HL-60 (cell line): ENCODE results near the gene GSK3A.

Experiments used
- GABPA ChIP-seq: IDR thresholded peaks from 2 replicates; pipeline ENCODE4 v1.6.1; 2012; ENCODE audit warnings: low read depth
- POLR2AphosphoS5 ChIP-seq: IDR thresholded peaks from 2 replicates; pipeline ENCODE4 v1.6.1; 2012; ENCODE audit warnings: low read depth
- TF ChIP-seq, protein P1 (sequence below): IDR thresholded peaks from one replicate; pipeline ENCODE4 v1.5.1; 2011; ENCODE audit warnings: low read length, control low read depth, inconsistent platforms; ENCODE audit not compliant: insufficient read depth
- TF ChIP-seq, protein P2 (sequence below): IDR thresholded peaks from 2 replicates; pipeline ENCODE4 v1.6.1; 2012; ENCODE audit warnings: low read depth; ENCODE audit not compliant: insufficient replicate concordance

DNA sequence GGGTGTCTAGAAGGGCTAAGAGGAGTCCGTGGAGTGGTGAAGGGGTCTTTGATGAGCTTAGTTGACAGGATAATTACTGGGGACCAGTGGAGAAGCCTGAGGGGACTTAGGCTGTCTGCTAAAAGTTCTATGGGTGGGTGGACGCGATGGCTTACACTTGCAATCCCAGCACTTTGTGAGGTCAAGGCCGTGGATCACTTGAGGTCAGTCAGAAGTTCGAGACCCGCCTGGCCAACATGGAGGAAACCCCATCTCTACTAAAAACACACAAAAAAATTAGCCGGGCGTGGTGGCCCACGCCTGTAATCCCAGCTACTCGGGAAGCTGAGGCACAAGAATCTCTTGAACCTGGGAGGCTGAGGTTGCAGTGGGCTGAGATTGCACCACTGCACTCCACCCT is 2.8 kb upstream of the GSK3A start:
- TF ChIP-seq, protein P1, sequence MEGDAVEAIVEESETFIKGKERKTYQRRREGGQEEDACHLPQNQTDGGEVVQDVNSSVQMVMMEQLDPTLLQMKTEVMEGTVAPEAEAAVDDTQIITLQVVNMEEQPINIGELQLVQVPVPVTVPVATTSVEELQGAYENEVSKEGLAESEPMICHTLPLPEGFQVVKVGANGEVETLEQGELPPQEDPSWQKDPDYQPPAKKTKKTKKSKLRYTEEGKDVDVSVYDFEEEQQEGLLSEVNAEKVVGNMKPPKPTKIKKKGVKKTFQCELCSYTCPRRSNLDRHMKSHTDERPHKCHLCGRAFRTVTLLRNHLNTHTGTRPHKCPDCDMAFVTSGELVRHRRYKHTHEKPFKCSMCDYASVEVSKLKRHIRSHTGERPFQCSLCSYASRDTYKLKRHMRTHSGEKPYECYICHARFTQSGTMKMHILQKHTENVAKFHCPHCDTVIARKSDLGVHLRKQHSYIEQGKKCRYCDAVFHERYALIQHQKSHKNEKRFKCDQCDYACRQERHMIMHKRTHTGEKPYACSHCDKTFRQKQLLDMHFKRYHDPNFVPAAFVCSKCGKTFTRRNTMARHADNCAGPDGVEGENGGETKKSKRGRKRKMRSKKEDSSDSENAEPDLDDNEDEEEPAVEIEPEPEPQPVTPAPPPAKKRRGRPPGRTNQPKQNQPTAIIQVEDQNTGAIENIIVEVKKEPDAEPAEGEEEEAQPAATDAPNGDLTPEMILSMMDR, result no peak
- TF ChIP-seq, protein P2, sequence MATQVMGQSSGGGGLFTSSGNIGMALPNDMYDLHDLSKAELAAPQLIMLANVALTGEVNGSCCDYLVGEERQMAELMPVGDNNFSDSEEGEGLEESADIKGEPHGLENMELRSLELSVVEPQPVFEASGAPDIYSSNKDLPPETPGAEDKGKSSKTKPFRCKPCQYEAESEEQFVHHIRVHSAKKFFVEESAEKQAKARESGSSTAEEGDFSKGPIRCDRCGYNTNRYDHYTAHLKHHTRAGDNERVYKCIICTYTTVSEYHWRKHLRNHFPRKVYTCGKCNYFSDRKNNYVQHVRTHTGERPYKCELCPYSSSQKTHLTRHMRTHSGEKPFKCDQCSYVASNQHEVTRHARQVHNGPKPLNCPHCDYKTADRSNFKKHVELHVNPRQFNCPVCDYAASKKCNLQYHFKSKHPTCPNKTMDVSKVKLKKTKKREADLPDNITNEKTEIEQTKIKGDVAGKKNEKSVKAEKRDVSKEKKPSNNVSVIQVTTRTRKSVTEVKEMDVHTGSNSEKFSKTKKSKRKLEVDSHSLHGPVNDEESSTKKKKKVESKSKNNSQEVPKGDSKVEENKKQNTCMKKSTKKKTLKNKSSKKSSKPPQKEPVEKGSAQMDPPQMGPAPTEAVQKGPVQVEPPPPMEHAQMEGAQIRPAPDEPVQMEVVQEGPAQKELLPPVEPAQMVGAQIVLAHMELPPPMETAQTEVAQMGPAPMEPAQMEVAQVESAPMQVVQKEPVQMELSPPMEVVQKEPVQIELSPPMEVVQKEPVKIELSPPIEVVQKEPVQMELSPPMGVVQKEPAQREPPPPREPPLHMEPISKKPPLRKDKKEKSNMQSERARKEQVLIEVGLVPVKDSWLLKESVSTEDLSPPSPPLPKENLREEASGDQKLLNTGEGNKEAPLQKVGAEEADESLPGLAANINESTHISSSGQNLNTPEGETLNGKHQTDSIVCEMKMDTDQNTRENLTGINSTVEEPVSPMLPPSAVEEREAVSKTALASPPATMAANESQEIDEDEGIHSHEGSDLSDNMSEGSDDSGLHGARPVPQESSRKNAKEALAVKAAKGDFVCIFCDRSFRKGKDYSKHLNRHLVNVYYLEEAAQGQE, result no peak
- TF ChIP-seq POLR2AphosphoS5 (no peak), GABPA (no peak)
